GM23338 (cell line): ENCODE data around the gene KCNMB3. TPM values are rescaled to one million over a fixed set of nuclear protein-coding genes. Genes with fewer than 3 reads are reported as not detected.
A peak's percentile ranks its signal among the peaks of the same experiment; 100 is the strongest.

Experiments
- ATAC-seq: fragments of 200-7000 bp; cut with Tn5 transposase; 3 replicates; pipeline ENCODE4 v1.9.1; 2020
- DNase-seq: peaks from one replicate; pipeline ENCODE4 v3.0.0-alpha.2; 2015; ENCODE audit warnings: low spot score
- H2AFZ ChIP-seq: fragments of 200-600 bp; sonication (generic); 2 replicates; pipeline ENCODE4 v1.8.0; 2016; ENCODE audit warnings: antibody characterized with exemption, mild to moderate bottlenecking, moderate library complexity
- H3F3A ChIP-seq: fragments of 200-600 bp; sonication (generic); replicated peaks from 2 replicates; pipeline ENCODE4 v1.8.0; 2017; ENCODE audit warnings: antibody characterized with exemption, mixed run types, low read depth
- H3K27ac ChIP-seq: fragments of 200-600 bp; sonication (generic); 2 replicates; pipeline ENCODE4 v1.6.1; 2016; ENCODE audit warnings: low read depth
- H3K27me3 ChIP-seq: fragments of 200-600 bp; sonication (generic); 2 replicates; pipeline ENCODE4 v1.8.0; 2016; ENCODE audit warnings: mild to moderate bottlenecking, mixed run types, moderate library complexity; ENCODE audit not compliant: insufficient read depth
- H3K36me3 ChIP-seq: fragments of 200-600 bp; sonication (generic); 2 replicates; pipeline ENCODE4 v1.8.0; 2016; ENCODE audit warnings: mild to moderate bottlenecking; ENCODE audit not compliant: insufficient read depth
- H3K4me1 ChIP-seq: fragments of 200-600 bp; sonication (generic); 2 replicates; pipeline ENCODE4 v1.8.0; 2016; ENCODE audit warnings: mild to moderate bottlenecking, moderate library complexity; ENCODE audit not compliant: insufficient read depth
- H3K4me2 ChIP-seq: fragments of 200-600 bp; sonication (generic); 2 replicates; pipeline ENCODE4 v1.7.1; 2017; ENCODE audit warnings: mixed run types
- H3K4me3 ChIP-seq: fragments of 200-600 bp; sonication (generic); 2 replicates; pipeline ENCODE4 v1.6.1; 2016; ENCODE audit warnings: mixed run types
- H3K79me2 ChIP-seq: fragments of 200-600 bp; sonication (generic); replicated peaks from 2 replicates; pipeline ENCODE4 v1.8.0; 2017; ENCODE audit warnings: mild to moderate bottlenecking; ENCODE audit not compliant: insufficient read depth
- H3K9me2 ChIP-seq: fragments of 200-600 bp; sonication (generic); 2 replicates; pipeline ENCODE4 v1.8.0; 2017; ENCODE audit not compliant: insufficient read depth
- H4K20me1 ChIP-seq: fragments of 200-600 bp; sonication (generic); replicated peaks from 2 replicates; pipeline ENCODE4 v1.8.0; 2017; ENCODE audit warnings: mild to moderate bottlenecking; ENCODE audit not compliant: insufficient read depth
- H3K27ac Mint-ChIP-seq: 2 replicates; pipeline ENCODE4 v1.8.0; 2020; ENCODE audit warnings: inconsistent platforms, mild to moderate bottlenecking, moderate library complexity, mixed read lengths
- H3K27me3 Mint-ChIP-seq: 3 replicates; pipeline ENCODE4 v1.8.0; 2022; ENCODE audit warnings: low read depth, mild to moderate bottlenecking, moderate library complexity, mixed read lengths, inconsistent platforms; ENCODE audit not compliant: insufficient read depth, poor library complexity
- H3K36me3 Mint-ChIP-seq: 3 replicates; pipeline ENCODE4 v1.8.0; 2021; ENCODE audit warnings: low read depth, mild to moderate bottlenecking, inconsistent platforms, moderate library complexity, mixed read lengths
- H3K4me1 Mint-ChIP-seq: 3 replicates; pipeline ENCODE4 v1.8.0; 2020; ENCODE audit warnings: mild to moderate bottlenecking, inconsistent platforms, mixed read lengths
- H3K4me3 Mint-ChIP-seq: 3 replicates; pipeline ENCODE4 v1.8.0; 2021; ENCODE audit warnings: moderate library complexity, mild to moderate bottlenecking, inconsistent platforms, mixed read lengths
- H3K9me3 Mint-ChIP-seq: 3 replicates; pipeline ENCODE4 v1.8.0; 2020; ENCODE audit warnings: moderate library complexity, mild to moderate bottlenecking, inconsistent platforms, mixed read lengths
- CREB1 ChIP-seq: fragments of 250-450 bp; sonication (Bioruptor Pico); IDR thresholded peaks from 2 replicates; pipeline ENCODE4 v1.5.0; 2020; ENCODE audit warnings: low read depth, mild to moderate bottlenecking, moderate library complexity
- CTCF ChIP-seq, 2 experiments: fragments of 200-600 bp in 1 of 2; sonication (generic) in 1 of 2; conservative IDR thresholded peaks; 2 replicates each; pipeline versions ENCODE4 v1.5.1 to v1.6.1; 2016 to 2017; ENCODE audit warnings: antibody characterized with exemption in 2 of 2, low read depth in 2 of 2, mild to moderate bottlenecking in 2 of 2, moderate library complexity in 1 of 2
- ETS1 ChIP-seq: IDR thresholded peaks from 2 replicates; pipeline ENCODE4 v1.6.1; 2016; ENCODE audit warnings: antibody characterized with exemption
- EZH2 ChIP-seq: fragments of 200-600 bp; sonication (generic); IDR thresholded peaks from one replicate; pipeline ENCODE4 v1.8.0; 2017; ENCODE audit warnings: antibody characterized with exemption, mild to moderate bottlenecking, low read depth; ENCODE audit not compliant: unreplicated experiment
- EZH2phosphoT487 ChIP-seq: fragments of 200-600 bp; sonication (generic); IDR thresholded peaks from one replicate; pipeline ENCODE4 v1.8.1; 2018; ENCODE audit warnings: antibody characterized with exemption; ENCODE audit not compliant: unreplicated experiment
- JUNB ChIP-seq: IDR thresholded peaks from one replicate; pipeline ENCODE4 v1.6.1; 2016; ENCODE audit warnings: antibody characterized with exemption; ENCODE audit not compliant: unreplicated experiment
- NANOG ChIP-seq: IDR thresholded peaks from 2 replicates; pipeline ENCODE4 v1.6.1; 2016; ENCODE audit warnings: antibody characterized with exemption, borderline replicate concordance
- POLR2AphosphoS5 ChIP-seq: IDR thresholded peaks from 2 replicates; pipeline ENCODE4 v1.6.1; 2016; ENCODE audit warnings: antibody characterized with exemption, low read depth
- STAT1 ChIP-seq: IDR thresholded peaks from one replicate; pipeline ENCODE4 v1.6.1; 2016; ENCODE audit warnings: antibody characterized with exemption; ENCODE audit not compliant: unreplicated experiment
- ZNF114 ChIP-seq: fragments of 250-450 bp; sonication (Bioruptor Pico); IDR thresholded peaks from 2 replicates; pipeline ENCODE4 v1.5.0; 2020; ENCODE audit warnings: mild to moderate bottlenecking, moderate library complexity
- ZNF331 ChIP-seq: fragments of 250-450 bp; sonication (Bioruptor Pico); IDR thresholded peaks from 2 replicates; pipeline ENCODE4 v1.5.0; 2020; ENCODE audit warnings: low read depth, mild to moderate bottlenecking, moderate library complexity
- ZNF462 ChIP-seq: fragments of 250-450 bp; sonication (Bioruptor Pico); IDR thresholded peaks from 2 replicates; pipeline ENCODE4 v1.5.0; 2020; ENCODE audit warnings: mild to moderate bottlenecking, moderate library complexity
- polyA plus RNA-seq: library from polyadenylated mRNA; unstranded; fragments of >200 nt; fragmentation: Nextera tagmentation; extraction: Ambion mirVana; gene quantifications from 2 replicates; pipeline ENCODE4 v1.2.1, GENCODE V29; 2016
- total RNA-seq: library from RNA; depleted of rRNA; stranded (reverse); fragments of >200 nt; shearing (Covaris generic); gene quantifications from 2 replicates; pipeline ENCODE4 v1.2.3, GENCODE V29; 2014
- TF ChIP-seq, protein P1 (sequence below): IDR thresholded peaks from one replicate; pipeline ENCODE4 v1.6.1; 2018; ENCODE audit warnings: antibody characterized with exemption; ENCODE audit not compliant: unreplicated experiment

Gene KCNMB3
- total and polyA plus RNA-seq, 2 experiments from 2014 or later, result 1.3 to 3.8 TPM

DNA sequence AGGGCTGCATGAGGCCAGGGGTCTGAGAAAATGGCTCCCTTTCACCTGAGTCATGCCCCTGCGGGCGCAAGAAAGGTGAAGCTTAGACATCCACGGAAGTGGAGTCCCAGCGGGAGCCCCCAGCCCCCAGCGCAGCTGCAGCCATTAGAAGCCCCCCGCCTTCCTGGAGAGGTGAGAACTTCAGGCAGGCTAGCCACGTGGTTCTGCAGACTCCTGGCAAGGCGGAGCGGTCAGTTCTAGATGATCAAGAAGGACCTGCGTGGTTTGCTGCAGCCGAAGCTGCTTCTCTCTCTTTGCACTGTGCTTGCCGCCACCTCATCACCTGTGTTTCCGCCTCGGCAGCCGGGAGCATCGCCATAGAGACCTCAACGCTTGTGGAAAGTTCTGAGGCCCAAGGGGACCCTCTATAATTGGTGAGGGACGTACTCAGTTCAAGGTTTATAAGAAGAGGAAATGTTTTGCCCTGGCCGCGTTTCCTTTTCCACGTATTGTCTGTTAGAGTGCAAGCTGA lies 15.8 kb upstream of the KCNMB3 start:
- no peak overlapping the region for H3K4me3 Mint-ChIP-seq
- no peaks in the 10 kb centered on the region for H3K27me3 ChIP-seq
- peak overlapping the region; percentile 93 for H2AFZ ChIP-seq
- no peak overlapping the region for H3K4me3 ChIP-seq
- TF ChIP-seq JUNB (no peak), CREB1 (CRISPR knock-in tag) (no peak), EZH2phosphoT487 (no peak), ZNF462 (CRISPR knock-in tag) (no peak), CTCF (conservative IDR thresholded peaks at IDR 0.05; ENCODE audit: low read depth in 2 of 2) (no peak), ETS1 (no peak), ZNF114 (CRISPR knock-in tag) (no peak), POLR2AphosphoS5 (no peak), ZNF331 (no peak), STAT1 (no peak), NANOG (no peak), EZH2 (no peak)
- TF ChIP-seq, protein P1, sequence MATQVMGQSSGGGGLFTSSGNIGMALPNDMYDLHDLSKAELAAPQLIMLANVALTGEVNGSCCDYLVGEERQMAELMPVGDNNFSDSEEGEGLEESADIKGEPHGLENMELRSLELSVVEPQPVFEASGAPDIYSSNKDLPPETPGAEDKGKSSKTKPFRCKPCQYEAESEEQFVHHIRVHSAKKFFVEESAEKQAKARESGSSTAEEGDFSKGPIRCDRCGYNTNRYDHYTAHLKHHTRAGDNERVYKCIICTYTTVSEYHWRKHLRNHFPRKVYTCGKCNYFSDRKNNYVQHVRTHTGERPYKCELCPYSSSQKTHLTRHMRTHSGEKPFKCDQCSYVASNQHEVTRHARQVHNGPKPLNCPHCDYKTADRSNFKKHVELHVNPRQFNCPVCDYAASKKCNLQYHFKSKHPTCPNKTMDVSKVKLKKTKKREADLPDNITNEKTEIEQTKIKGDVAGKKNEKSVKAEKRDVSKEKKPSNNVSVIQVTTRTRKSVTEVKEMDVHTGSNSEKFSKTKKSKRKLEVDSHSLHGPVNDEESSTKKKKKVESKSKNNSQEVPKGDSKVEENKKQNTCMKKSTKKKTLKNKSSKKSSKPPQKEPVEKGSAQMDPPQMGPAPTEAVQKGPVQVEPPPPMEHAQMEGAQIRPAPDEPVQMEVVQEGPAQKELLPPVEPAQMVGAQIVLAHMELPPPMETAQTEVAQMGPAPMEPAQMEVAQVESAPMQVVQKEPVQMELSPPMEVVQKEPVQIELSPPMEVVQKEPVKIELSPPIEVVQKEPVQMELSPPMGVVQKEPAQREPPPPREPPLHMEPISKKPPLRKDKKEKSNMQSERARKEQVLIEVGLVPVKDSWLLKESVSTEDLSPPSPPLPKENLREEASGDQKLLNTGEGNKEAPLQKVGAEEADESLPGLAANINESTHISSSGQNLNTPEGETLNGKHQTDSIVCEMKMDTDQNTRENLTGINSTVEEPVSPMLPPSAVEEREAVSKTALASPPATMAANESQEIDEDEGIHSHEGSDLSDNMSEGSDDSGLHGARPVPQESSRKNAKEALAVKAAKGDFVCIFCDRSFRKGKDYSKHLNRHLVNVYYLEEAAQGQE, result no peak
- H3K79me2 ChIP-seq, result no peaks in the 10 kb centered on the region
- H3K9me2 ChIP-seq, result no peaks in the 10 kb centered on the region
- no peaks in the 10 kb centered on the region; the same call in 2 of the 3 replicates for H3K9me3 Mint-ChIP-seq
- DNase-seq (no peak), ATAC-seq (no peak; the same call in 2 of the 3 replicates)
- no peak overlapping the region for H3K27ac ChIP-seq
- H3K27me3 Mint-ChIP-seq, result no peaks in the 10 kb centered on the region
- no peaks in the 10 kb centered on the region for H3F3A ChIP-seq
- no peaks in the 10 kb centered on the region; the same call in 2 of the 3 replicates for H3K4me1 Mint-ChIP-seq
- no peaks in the 10 kb centered on the region for H3K4me1 ChIP-seq
- H3K36me3 ChIP-seq, result no peaks in the 10 kb centered on the region
- no peak overlapping the region for H3K4me2 ChIP-seq
- H4K20me1 ChIP-seq, result no peaks in the 10 kb centered on the region
- no peak overlapping the region for H3K27ac Mint-ChIP-seq
- no peaks in the 10 kb centered on the region; the same call in 2 of the 3 replicates for H3K36me3 Mint-ChIP-seq
